Measurements from ENCODE around the gene EVL.

DNA sequence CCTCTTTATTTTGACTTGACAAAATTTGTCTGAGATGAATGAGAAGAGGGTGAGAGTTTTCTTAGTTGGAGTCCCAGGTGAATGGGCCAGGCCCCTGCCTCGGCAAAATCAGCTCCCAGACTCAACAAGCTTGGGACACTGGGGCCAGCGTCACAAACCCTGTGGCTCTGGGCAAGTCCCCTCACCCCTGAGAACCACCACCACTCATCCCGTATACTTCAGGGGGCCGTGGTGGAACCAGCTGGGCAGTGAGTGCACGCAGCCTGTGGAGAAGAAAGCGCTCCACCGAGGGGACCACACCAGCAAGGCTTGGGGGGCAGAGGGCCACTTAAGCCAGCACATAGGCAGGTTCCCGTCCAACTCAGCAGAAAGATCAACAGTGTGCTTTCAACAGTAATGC is 54.0 kb downstream of the EVL start:
- TF ChIP-seq CTCF (IDR thresholded peaks at IDR 0.05) (no peak), POLR2A (IDR thresholded peaks at IDR 0.05) (no peak)

Measured in testis (tissue), 2 donors.